Spleen (tissue), 11 donors: ENCODE results near the gene HOXA7. TPM values are rescaled to one million over a fixed set of nuclear protein-coding genes. Genes with fewer than 3 reads are reported as not detected.
A peak's percentile ranks its signal among the peaks of the same experiment; 100 is the strongest.

ENCODE experiments used
- DNase-seq: peaks from one replicate; pipeline ENCODE4 v3.0.0-alpha.2; 2020
- H3K27ac ChIP-seq, 8 donors: fragments of 200-600 bp; sonication (generic) in 7 of 8; 1 replicate in 4 of 8; 2 replicates in 4 of 8; pipeline versions ENCODE4 v1.5.0 to v1.8.0; 2016 to 2021; ENCODE audit warnings: inconsistent platforms in 4 of 8, mild to moderate bottlenecking in 4 of 8, moderate library complexity in 1 of 8
- H3K27me3 ChIP-seq, 7 donors: fragments of 200-600 bp; sonication (generic) in 6 of 7; replicated peaks in 1 of 7; 1 replicate in 4 of 7; 2 replicates in 3 of 7; pipeline versions ENCODE4 v1.5.0 to v1.8.0; 2016 to 2021; ENCODE audit warnings: inconsistent platforms in 3 of 7, mild to moderate bottlenecking in 1 of 7
- H3K36me3 ChIP-seq, 6 donors: fragments of 200-600 bp; sonication (generic) in 5 of 6; 1 replicate in 4 of 6; 2 replicates in 2 of 6; pipeline versions ENCODE4 v1.5.0 to v1.8.0; 2016 to 2021; ENCODE audit warnings: inconsistent platforms in 2 of 6
- H3K4me1 ChIP-seq, 6 donors: fragments of 200-600 bp; sonication (generic) in 5 of 6; 1 replicate in 3 of 6; 2 replicates in 3 of 6; pipeline versions ENCODE4 v1.5.0 to v1.8.0; 2016 to 2021; ENCODE audit warnings: inconsistent platforms in 3 of 6
- H3K4me3 ChIP-seq, 8 donors: fragments of 200-600 bp; sonication (generic) in 7 of 8; 1 replicate in 4 of 8; 2 replicates in 4 of 8; pipeline versions ENCODE4 v1.5.0 to v1.8.0; 2016 to 2021; ENCODE audit warnings: inconsistent platforms in 4 of 8, mild to moderate bottlenecking in 4 of 8, moderate library complexity in 2 of 8
- H3K9me3 ChIP-seq, 8 donors: fragments of 200-600 bp; sonication (generic) in 7 of 8; 1 replicate in 4 of 8; 2 replicates in 4 of 8; pipeline versions ENCODE4 v1.5.0 to v1.8.0; 2016 to 2021; ENCODE audit warnings: inconsistent platforms in 4 of 8
- CTCF ChIP-seq, 11 experiments: fragments of 200-600 bp in 7 of 11; fragments of 450-650 bp in 4 of 11; sonication (generic) in 4 of 11; IDR thresholded peaks in 8 of 11; conservative IDR thresholded peaks in 3 of 11; 1 replicate in 7 of 11; 2 replicates in 4 of 11; pipeline versions ENCODE4 v1.4.0 to v1.8.0; 2016 to 2021; ENCODE audit warnings: antibody characterized with exemption in 11 of 11, inconsistent platforms in 4 of 11, mild to moderate bottlenecking in 1 of 11
- POLR2A ChIP-seq, 3 donors: fragments of 450-650 bp; IDR thresholded peaks; one replicate each; pipeline ENCODE4 v1.5.1; 2017; ENCODE audit warnings: antibody characterized with exemption in 3 of 3, mild to moderate bottlenecking in 1 of 3
- POLR2AphosphoS5 ChIP-seq, 3 donors: sonication (generic); formaldehyde crosslinking; IDR thresholded peaks; one replicate each; pipeline ENCODE4 v1.5.1; 2017; ENCODE audit warnings: antibody characterized with exemption in 3 of 3
- WGBS, 5 donors: extraction: QIAGEN DNeasy Blood & Tissue Kit in 3 of 5; methylation state at CpG; one replicate each; pipeline versions ENCODE4 v1.1.5 to v1.1.7; 2013 to 2018; 5-methylcytosine and 5-hydroxymethylcytosine counted together
- intact Hi-C: fragments of 100-400 bp; cut with DNase I; formaldehyde crosslinking; loops from one replicate; pipeline ENCODE4 v1.15.0; 2023; ENCODE audit warnings: low total_unique reads
- polyA plus RNA-seq, 3 donors: library from polyadenylated mRNA; stranded (reverse); fragments of 200-250 nt; gene quantifications; one replicate each; pipeline ENCODE4 v1.2.1, GENCODE V29; 2013
- total RNA-seq, 7 donors: library from RNA; depleted of rRNA in 3 of 7; stranded (reverse); fragments of >200 nt in 3 of 7; fragmentation: NEBNext Ultra II Directional in 4 of 7; extraction: Animal tissue kit (Norgen Biotek cat#: 25700) in 4 of 7; gene quantifications; one replicate each; pipeline versions ENCODE4 v1.1.0 to v1.2.1, GENCODE V29; 2016 to 2021
- donor health status: healthy with polysubstance abuse.
- donor health status: DM: no; HTN: no; CAD: no; lungs with moderate emphysema.
- donor health status: DM: no; HTN: no; CAD: no.
- donor health status: Bipolar disorder and iron deficiency.
- donor health status: healthy.
- donor health status: DM: no; HTN: no; CAD: no.
- donor health status: DM: yes; HTN: yes; CAD: no.

The HOXA7 gene
- total and polyA plus RNA-seq, 10 donors, result 0.55 to 8.0 (median 2.4) TPM

GRCh38 chr7:27203964-27204594 lies 47.6 kb upstream of the HOXA7 start:
- intact Hi-C loops, result no loop called here
- WGBS, 5 donors, result 17 to 27% (median 19%) methylated on average over 4 of the region's 4 CpGs
- DNase-seq, result no peak
- no peak overlapping the region for H3K27ac ChIP-seq
- peaks cover 12 to 58% (median 43%) of the 10 kb centered on the region in 6 donors for H3K4me1 ChIP-seq
- no peaks in the 10 kb centered on the region for H3K9me3 ChIP-seq
- TF ChIP-seq POLR2A (IDR thresholded peaks at IDR 0.05), result no peak
- no peak for TF ChIP-seq POLR2AphosphoS5 (IDR thresholded peaks at IDR 0.05)
- TF ChIP-seq CTCF (IDR thresholded peaks at IDR 0.05 in 8 of 11, conservative IDR thresholded peaks at IDR 0.05 in 3 of 11), result no peak
- H3K4me3 ChIP-seq, result no peak overlapping the region
- no peaks in the 10 kb centered on the region for H3K36me3 ChIP-seq
- H3K27me3 ChIP-seq, result peaks cover 19 to 100% (median 94%) of the 10 kb centered on the region in 7 donors

GRCh38 chr7:27203365-27203953 lies 47.0 kb upstream of the HOXA7 start:
- no peak for DNase-seq
- 0 to 14% (median 14%) methylated on average over 6 to 10 of the region's 10 CpGs for WGBS, 5 donors
- intact Hi-C loops, result no loop called here
- Histone ChIP-seq H3K27ac (no peak overlapping the region), H3K27me3 (peaks cover 24 to 100% (median 96%) of the 10 kb centered on the region in 7 donors), H3K36me3 (no peaks in the 10 kb centered on the region), H3K4me1 (peaks cover 12 to 64% (median 48%) of the 10 kb centered on the region in 6 donors), H3K9me3 (no peaks in the 10 kb centered on the region), H3K4me3 (no peak overlapping the region)
- TF ChIP-seq CTCF (IDR thresholded peaks at IDR 0.05 in 8 of 11, conservative IDR thresholded peaks at IDR 0.05 in 3 of 11), result no peak
- TF ChIP-seq POLR2A (IDR thresholded peaks at IDR 0.05), result no peak
- no peak for TF ChIP-seq POLR2AphosphoS5 (IDR thresholded peaks at IDR 0.05)

- Histone ChIP-seq H3K27me3 (peaks cover 26 to 100% (median 96%) of the 10 kb centered on the region in 7 donors), H3K9me3 (no peaks in the 10 kb centered on the region), H3K4me3 (no peak overlapping the region), H3K36me3 (no peaks in the 10 kb centered on the region), H3K4me1 (peaks cover 12 to 71% (median 54%) of the 10 kb centered on the region in 6 donors), H3K27ac (no peak overlapping the region)
- WGBS, 5 donors, result 5 to 16% (median 10%) methylated on average over 3 of the region's 3 CpGs
- DNase-seq, result no peak
- intact Hi-C loops, result no loop called here
- TF ChIP-seq POLR2AphosphoS5 (IDR thresholded peaks at IDR 0.05) (no peak), POLR2A (IDR thresholded peaks at IDR 0.05) (no peak), CTCF (IDR thresholded peaks at IDR 0.05 in 8 of 11, conservative IDR thresholded peaks at IDR 0.05 in 3 of 11) (no peak)
Observed at GRCh38 chr7:27202862-27203134, 46.3 kb upstream of the HOXA7 start.

- H3K36me3 ChIP-seq, result no peaks in the 10 kb centered on the region
- H3K4me1 ChIP-seq, result peaks cover 12 to 72% (median 54%) of the 10 kb centered on the region in 6 donors
- peaks cover 26 to 100% (median 96%) of the 10 kb centered on the region in 7 donors for H3K27me3 ChIP-seq
- TF ChIP-seq POLR2A (IDR thresholded peaks at IDR 0.05) (no peak), POLR2AphosphoS5 (IDR thresholded peaks at IDR 0.05) (peak in 2 of 3 donors; percentile 19 to 60), CTCF (IDR thresholded peaks at IDR 0.05 in 8 of 11, conservative IDR thresholded peaks at IDR 0.05 in 3 of 11) (no peak)
- no peak overlapping the region for H3K4me3 ChIP-seq
- H3K27ac ChIP-seq, result no peak overlapping the region
- no peaks in the 10 kb centered on the region for H3K9me3 ChIP-seq
- intact Hi-C loops, result no loop called here
- WGBS, 5 donors, result 13 to 29% (median 18%) methylated on average over 19 to 30 of the region's 30 CpGs
- peak; percentile 34 for DNase-seq
Observed at GRCh38 chr7:27202018-27202861, 45.8 kb upstream of the HOXA7 start.
